HG03520 (cell line): ENCODE results near the gene ALDH4A1.

Source experiments
- ATAC-seq: cut with Tn5 transposase; IDR thresholded peaks from one replicate; pipeline ENCODE4 v1.9.1; 2021; ENCODE audit warnings: mild to moderate bottlenecking, moderate library complexity; ENCODE audit not compliant: unreplicated experiment

Gene ALDH4A1

DNA sequence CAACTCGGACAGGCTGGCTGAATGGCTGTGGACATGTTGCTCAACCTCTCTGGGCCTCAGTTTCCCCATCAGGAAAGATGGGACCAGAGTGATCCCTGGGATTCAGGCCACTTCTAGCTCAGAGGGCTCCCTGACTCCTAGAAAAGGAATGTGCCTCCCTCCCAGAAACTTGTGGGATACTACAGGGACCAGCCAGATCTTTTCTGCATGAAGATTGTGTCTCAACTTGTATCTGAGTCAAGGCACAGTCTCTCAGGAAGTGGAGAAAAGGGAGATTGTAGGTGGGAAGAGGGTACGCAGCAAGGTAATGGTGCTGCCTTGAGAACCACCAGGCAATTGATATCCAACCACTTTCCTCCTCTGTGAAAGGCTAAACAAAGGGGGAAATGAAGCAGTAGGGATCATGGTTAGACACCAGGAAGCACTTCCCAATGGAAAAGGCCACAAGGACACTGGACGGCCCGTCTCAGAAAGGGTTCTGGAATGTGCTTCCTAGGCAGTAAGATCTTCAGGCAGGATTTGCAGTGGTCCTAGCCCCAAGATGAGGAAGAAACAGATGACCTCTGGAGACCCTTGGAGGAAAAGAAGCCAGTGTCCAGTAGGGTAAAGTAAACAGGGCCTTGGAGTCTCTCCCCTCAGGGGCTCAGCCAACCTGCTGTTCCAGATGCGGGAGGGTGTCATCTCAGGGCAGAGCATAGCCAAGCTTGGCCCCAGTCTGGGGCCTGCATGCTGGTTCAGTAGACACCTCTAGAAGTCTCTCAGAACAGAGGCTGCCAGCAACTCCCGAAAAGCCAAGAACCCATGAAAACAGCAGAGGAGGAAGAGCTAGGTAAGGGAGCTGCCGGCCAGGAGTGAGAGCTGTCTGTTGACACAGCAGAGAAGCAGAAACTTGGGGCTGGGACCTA, 37.3 kb upstream of the ALDH4A1 start:
- ATAC-seq = no peak

DNA sequence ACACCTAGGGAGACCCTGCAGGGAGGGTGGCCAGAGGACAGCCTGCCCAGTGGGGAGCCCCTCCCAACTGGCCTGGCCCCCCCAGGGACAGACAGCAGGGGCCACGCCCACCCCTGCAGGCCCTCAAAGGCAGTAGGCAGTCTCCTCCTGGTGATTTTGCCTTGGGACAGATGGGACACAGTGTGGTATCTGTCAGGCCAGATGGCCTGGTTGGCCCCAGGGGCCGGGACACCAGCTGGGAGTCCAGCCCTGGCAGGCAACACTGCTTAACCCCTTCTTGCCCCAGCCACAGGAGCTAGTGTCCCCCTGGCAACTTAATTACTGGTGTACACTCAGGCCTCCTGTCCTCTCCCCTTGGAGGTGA, 36.3 kb upstream of the ALDH4A1 start:
- no peak for ATAC-seq

DNA sequence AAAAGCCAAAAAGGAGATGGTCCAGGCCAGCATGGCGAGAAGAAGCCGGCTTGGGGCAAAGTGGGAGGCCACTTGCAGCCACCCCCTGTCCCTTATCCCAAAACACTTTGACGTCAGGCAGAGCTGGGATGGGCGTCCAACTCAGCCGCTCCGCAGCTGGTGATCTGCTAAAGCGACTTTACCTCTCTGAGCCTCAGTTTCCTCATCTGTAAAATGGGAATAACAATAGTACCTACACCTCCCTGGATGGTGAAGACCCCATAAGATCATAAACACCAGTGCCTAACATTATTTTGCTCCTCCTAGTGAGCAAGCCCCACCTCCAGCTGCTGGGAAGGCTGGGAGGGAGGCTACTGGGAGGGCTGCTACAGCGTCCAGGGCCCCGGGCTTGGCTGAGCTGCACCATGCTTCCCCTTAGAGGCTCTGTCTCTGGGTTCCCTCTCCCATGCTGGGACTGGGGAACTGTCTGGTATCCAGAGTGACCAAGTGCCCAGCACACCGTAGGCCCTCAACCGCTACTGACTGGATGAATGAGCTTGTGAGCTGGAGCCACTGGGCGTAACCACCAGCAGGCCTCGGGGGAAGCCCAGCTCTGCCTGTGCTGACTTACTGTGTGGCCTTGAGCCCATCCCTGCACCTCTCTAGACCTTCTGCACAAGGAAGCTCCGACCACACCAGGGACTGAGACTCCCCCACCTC, 35.8 kb upstream of the ALDH4A1 start:
- ATAC-seq = no peak

GRCh38 chr1:18937539-18937938, 35.2 kb upstream of the ALDH4A1 start:
- ATAC-seq = no peak

GRCh38 chr1:18936814-18937481, 34.6 kb upstream of the ALDH4A1 start:
- no peak for ATAC-seq

GRCh38 chr1:18936471-18936813, 34.1 kb upstream of the ALDH4A1 start:
- ATAC-seq = no peak

DNA sequence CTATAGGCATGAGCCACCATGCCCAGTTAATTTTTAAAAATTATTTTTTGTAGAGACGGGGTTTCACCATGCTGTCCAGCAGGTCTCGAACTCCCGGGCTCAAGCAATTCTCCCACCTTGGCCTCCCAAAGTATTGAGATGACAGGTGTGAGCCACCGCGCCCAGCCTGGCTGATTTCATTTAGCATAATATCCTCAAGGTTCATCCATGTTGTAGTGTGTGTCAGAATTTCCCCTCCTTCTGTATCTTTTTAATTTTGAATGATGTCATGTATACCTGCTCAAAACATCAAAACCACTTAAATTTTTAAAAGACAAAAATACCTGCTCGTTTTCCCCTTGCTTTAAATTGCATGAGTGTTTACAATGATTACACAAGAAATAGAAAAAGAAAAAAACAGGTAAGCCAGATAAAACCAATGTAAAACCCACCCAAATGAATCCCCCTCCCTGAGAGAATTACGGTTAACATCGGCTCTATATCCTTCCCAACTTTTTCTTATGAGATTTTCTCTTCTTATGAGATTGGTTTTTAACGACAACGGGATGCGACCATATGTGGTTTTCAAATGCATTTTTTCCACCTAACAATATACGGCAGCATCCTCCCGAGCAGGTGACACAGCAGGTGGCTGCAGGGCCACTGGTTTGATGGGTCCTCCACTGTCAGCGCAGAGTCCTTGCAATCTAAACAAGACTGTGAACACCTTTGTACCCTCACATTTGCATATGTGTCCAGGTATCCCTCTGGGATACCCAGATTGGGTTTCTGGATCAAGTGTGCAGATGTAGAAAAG, 32.0 kb upstream of the ALDH4A1 start:
- ATAC-seq = no peak

DNA sequence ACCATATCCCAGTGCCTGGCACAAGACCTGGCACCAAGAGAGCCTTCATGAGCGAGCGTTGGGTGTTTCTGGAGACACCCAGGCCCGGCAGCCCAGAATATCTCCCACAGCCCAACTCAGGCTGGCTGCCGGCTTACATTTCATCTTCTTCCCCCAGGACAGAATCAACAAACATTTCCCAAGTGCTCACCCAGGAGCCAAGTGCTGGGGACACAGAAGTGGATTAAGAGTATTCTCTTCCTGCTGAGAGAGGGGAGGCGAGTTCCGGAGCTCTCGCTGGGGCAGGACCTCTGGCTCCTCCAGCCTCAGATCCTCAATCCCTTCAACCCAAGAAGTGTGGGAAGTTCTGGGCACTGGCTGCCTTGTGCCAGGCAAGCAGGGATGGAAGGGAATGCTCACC, 30.5 kb upstream of the ALDH4A1 start:
- no peak for ATAC-seq

DNA sequence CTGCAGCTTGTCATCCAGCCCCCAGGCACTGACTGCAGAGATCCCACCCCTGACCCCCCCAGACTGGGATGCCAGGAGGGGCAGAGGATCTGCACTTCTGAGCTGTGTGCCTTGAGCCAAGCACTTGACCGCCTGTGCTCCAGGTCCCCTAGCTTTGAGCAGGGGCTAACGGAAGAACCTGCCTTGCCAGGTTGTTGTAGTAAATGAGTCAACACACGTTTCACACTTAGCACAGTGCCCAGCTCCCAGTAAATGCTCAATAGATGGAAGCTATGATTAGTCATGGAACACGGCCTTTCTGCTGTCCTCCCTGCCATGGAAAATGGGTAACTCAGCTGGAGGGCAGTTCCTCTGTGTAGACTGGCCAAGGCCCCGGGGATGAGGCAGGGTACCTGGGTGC, 30.0 kb upstream of the ALDH4A1 start:
- ATAC-seq = no peak

GRCh38 chr1:18931730-18932129, 29.4 kb upstream of the ALDH4A1 start:
- ATAC-seq = no peak

DNA sequence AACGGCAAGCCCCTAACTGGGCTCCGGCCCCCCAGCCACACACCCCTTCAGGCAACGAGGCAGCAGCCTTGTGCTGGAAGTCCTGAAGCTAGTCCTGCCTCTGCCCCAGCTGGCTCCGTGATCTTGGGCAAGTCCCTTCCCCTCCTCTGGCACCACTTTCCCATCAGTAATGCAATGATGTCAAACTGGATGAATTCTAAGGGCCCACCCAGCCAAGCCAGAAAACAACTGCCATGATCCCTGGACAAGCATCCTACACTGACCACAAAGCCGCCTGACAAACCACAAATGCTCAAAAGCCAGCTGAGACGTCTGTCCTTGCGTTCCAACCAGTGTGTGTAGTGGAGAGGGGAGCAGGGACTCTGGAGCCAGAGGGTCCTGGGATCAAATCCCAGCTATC, 27.3 kb upstream of the ALDH4A1 start:
- no peak for ATAC-seq

DNA sequence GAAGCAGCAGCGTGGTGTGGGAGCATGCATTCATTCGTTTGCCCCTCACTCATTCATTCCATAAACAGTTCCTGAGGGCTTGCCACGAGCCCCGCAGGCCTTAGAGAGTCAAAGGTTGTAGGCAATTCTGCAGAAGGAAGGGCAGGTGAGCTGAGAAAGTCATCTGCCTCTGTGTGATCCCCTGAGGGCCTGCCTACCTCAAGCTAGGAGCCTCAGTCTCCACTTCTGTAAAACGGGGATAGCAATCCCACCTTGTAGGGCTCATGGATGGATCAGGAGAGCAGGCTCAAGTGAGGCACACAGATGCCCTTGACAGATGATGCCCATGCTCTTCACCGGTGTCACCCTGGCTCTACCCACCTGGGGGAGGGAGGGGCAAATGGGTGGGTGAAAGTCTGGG, 26.6 kb upstream of the ALDH4A1 start:
- no peak for ATAC-seq

GRCh38 chr1:18928406-18928805, 26.1 kb upstream of the ALDH4A1 start:
- ATAC-seq = no peak

GRCh38 chr1:18927654-18928272, 25.4 kb upstream of the ALDH4A1 start:
- no peak for ATAC-seq

- no peak for ATAC-seq
These were observed 24.8 kb upstream of the ALDH4A1 start for GRCh38 chr1:18927082-18927653.

DNA sequence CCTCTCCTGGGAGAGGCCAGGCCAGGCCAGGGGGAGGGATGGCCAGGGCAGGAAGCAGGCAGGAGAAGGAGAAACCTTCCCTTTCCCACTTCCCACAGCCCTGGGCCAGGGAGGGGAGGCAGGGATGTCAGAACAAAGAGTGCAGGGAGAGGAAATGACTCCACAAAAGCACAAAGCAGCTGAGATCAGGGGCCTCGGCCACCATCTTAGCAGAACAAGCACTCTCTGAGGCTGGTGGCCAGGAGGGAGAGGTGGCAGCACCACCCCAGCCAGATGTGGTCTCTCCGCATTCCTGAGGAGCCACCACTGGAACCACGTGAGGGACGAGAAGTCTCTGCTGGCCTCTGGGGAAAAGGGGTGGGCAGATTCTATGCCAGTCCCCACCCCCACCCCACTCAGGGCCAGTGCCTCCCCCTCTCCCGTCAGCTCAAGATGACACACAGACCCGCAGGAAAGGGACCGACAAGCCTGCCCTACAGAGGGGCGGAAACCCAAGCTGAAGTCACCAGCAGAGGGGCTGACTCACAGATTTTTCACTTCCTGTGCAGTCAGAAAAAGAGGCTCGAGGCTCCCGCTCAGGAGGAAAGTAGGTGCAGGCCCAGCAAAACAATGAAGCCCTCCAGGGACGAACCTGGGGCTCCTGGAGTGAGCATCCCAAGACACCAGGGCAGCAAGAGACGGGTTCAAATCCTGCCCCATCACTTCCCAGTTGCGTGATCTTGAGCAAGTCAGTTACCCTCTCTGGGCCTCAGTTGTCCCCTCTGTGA, 24.1 kb upstream of the ALDH4A1 start:
- ATAC-seq = peak; percentile 47

GRCh38 chr1:18925279-18925678, 22.9 kb upstream of the ALDH4A1 start:
- ATAC-seq = no peak

DNA sequence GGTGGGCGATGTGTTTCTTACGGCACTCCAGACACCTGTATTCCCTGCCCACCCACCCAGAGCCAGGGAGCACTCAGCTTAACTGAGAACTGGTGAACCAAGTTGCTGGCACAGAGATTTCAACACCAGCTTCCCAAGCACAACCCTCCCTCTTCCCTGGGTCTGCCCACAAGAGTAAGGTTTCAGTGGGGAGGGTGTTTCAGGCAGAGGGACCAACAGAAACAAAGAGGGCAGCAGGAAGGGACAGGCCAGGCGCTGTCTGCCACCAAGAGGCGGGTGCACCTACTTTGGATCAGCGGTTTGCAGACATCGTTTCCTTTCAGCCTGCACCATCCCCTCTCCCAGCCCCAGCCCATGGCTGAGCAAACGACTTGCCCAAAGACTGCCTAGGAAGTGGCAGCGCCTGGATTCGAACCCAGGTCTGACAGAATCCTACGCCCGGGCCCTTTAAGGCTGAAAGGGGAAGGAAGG, 21.9 kb upstream of the ALDH4A1 start:
- no peak for ATAC-seq

- no peak for ATAC-seq
These were observed 21.4 kb upstream of the ALDH4A1 start for GRCh38 chr1:18923756-18924211.
